ENCODE results near the gene ATP11B. TPM values are rescaled to one million over a fixed set of nuclear protein-coding genes. Genes with fewer than 3 reads are reported as not detected.

The ATP11B gene
- total RNA-seq, 1 donor from 2014 or later, result 46.2 TPM

DNA sequence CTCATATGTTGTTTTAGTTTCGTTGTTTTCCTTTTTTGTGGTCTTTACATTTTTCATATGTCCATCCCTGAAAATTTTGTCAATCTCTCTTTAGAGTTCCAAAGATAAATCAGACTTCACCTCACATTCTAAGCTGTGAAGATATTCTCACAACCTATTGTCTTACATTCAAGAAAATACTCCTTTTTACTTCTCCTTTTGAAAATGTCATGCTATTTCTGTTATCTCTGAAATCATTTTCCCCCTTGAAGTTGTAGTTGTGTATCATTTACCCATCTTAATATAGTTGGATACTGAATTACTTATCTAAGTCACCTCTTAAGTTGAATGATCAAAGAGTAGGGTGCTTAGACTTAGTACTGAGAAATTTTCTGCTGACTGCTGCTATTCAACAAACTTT lies 112.7 kb downstream of the ATP11B start:
- Mint-ChIP-seq H3K27me3 (ENCODE audit: low read depth) (no peaks in the 10 kb centered on the region), H3K9me3 (no peaks in the 10 kb centered on the region), H3K4me1 (peaks cover 4% of the 10 kb centered on the region), H3K4me3 (no peak overlapping the region), H3K36me3 (ENCODE audit: low read depth) (no peaks in the 10 kb centered on the region), H3K27ac (ENCODE audit: unreplicated experiment) (no peak overlapping the region)
- TF ChIP-seq, protein P1, sequence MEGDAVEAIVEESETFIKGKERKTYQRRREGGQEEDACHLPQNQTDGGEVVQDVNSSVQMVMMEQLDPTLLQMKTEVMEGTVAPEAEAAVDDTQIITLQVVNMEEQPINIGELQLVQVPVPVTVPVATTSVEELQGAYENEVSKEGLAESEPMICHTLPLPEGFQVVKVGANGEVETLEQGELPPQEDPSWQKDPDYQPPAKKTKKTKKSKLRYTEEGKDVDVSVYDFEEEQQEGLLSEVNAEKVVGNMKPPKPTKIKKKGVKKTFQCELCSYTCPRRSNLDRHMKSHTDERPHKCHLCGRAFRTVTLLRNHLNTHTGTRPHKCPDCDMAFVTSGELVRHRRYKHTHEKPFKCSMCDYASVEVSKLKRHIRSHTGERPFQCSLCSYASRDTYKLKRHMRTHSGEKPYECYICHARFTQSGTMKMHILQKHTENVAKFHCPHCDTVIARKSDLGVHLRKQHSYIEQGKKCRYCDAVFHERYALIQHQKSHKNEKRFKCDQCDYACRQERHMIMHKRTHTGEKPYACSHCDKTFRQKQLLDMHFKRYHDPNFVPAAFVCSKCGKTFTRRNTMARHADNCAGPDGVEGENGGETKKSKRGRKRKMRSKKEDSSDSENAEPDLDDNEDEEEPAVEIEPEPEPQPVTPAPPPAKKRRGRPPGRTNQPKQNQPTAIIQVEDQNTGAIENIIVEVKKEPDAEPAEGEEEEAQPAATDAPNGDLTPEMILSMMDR (conservative IDR thresholded peaks at IDR 0.05), result no peak
- DNase-seq (ENCODE audit: low read depth, low spot score), result no peak

DNA sequence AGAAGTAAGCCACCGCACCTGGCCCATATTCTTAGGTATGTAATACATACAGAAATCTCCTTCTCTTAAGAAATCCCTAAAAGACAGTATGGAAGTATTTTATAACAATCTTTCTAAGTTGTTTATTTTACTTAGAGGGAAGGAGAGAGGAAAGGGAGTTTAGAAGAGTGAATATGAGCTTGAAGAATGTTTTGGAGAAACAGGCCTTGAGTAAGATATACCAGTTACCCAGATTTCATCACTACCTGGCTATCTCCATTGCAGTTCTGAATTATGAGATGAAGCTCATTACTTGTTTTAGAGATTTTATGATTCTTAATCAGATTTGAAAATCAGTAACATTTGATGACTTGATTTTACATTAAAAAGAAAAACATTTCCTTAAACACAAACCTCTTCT lies 115.2 kb downstream of the ATP11B start:
- no peaks in the 10 kb centered on the region for H3K9me3 Mint-ChIP-seq
- TF ChIP-seq, protein P1 (conservative IDR thresholded peaks at IDR 0.05), result no peak
- H3K36me3 Mint-ChIP-seq (ENCODE audit: low read depth), result no peaks in the 10 kb centered on the region
- no peak overlapping the region for H3K27ac Mint-ChIP-seq (ENCODE audit: unreplicated experiment)
- no peaks in the 10 kb centered on the region for H3K27me3 Mint-ChIP-seq (ENCODE audit: low read depth)
- no peak overlapping the region for H3K4me3 Mint-ChIP-seq
- peaks cover 13% of the 10 kb centered on the region for H3K4me1 Mint-ChIP-seq
- DNase-seq (ENCODE audit: low read depth, low spot score), result no peak

DNA sequence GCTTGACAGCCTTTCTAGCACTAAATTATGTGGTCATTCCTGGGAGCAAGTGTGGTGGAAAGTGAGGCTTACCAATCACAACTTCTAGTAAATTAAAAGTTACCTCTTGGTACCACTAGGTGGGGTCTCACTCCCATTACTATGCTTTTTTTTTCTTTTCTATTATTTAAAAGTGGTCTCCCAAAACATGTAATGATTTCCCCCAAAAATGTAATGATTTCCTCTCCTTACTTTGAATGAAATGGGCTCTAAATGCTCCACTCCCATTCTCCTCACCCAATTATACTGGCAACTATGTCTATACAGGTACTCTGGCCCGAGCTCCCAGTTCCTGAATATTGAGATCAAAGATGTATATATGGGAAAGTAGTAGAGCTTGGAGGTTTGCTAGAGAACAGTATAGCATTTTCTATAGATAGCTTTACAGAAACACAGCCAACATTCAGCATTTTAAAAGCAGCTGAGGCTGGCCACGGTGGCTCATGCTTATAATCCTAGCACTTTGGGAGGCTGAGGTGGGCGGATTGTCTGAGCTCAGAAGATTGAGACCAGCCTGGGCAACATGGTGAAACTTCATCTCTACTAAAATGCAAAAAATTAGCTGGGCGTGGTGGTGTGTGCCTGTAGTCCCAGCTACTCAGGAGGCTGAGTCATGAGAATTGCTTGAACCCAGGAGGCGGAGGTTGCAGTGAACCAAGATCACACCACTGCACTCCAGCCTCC lies 116.2 kb downstream of the ATP11B start:
- H3K27ac Mint-ChIP-seq (ENCODE audit: unreplicated experiment), result no peak overlapping the region
- H3K27me3 Mint-ChIP-seq (ENCODE audit: low read depth), result no peaks in the 10 kb centered on the region
- H3K4me1 Mint-ChIP-seq, result peaks cover 13% of the 10 kb centered on the region
- no peak for DNase-seq (ENCODE audit: low read depth, low spot score)
- H3K36me3 Mint-ChIP-seq (ENCODE audit: low read depth), result no peaks in the 10 kb centered on the region
- TF ChIP-seq, protein P1 (conservative IDR thresholded peaks at IDR 0.05), result peak; percentile 74
- H3K9me3 Mint-ChIP-seq, result no peaks in the 10 kb centered on the region
- H3K4me3 Mint-ChIP-seq, result no peak overlapping the region

DNA sequence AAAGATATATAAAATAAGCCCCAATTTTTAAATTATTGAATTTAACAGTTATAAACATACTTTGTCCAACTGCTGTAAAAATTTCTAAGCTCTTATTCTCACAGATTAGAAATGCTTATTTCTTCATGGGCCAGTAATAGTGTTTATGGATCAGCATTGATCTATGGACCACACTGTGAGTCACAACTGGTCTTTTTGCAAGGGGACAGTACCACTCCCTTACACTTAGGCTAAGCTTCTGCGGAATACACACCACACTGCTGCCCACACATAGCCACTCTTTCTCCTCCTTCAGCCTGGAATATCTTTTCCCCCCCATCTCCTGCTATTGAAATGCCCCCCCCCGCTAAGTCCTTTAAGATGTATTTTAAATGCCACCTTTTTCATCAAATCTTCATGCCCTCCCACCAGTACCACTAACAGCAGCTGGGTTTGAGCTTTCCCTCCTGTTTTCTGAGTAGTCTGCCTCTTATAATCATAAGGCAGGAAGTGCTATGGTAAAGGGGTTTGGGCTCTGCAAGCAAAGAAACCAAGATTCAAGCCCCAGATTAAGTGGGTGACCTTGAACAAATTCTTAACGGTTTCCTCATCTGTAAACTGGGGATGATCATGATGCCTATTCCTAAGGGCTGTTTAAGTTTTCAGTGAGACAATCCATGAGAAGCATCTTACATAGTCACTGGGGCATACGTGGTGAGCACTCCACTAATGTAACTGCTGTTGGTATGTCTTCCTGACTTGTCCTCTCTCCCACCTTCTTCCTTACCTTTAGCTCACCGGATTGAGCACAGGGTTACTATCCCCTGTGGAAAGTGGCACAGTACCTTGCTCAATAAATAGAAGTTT lies 117.9 kb downstream of the ATP11B start:
- Mint-ChIP-seq H3K27ac (ENCODE audit: unreplicated experiment) (no peak overlapping the region), H3K4me1 (peaks cover 9% of the 10 kb centered on the region), H3K9me3 (no peaks in the 10 kb centered on the region), H3K4me3 (no peak overlapping the region), H3K27me3 (ENCODE audit: low read depth) (no peaks in the 10 kb centered on the region), H3K36me3 (ENCODE audit: low read depth) (no peaks in the 10 kb centered on the region)
- TF ChIP-seq, protein P1 (conservative IDR thresholded peaks at IDR 0.05), result no peak
- no peak for DNase-seq (ENCODE audit: low read depth, low spot score)

DNA sequence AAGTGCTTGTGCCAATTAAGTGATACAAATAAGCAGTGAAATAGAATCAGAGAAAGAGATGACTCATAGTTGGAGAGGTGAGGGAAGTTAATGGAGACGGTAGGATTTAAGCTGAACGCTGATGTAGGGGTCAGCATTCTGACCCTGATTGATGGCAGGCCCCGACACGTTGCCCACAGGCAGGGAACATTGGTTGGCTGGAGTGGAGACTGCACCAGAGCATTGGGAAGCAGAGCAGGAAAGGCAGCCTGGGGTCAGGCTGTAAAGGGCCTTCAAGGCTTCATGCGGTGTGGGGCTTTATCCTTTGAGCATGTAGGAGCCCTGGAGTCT lies 118.4 kb downstream of the ATP11B start:
- Mint-ChIP-seq H3K9me3 (no peaks in the 10 kb centered on the region), H3K27ac (ENCODE audit: unreplicated experiment) (no peak overlapping the region)

More for the DNA sequence above, 118.4 kb downstream of the ATP11B start:
- peaks cover 9% of the 10 kb centered on the region for H3K4me1 Mint-ChIP-seq
- H3K36me3 Mint-ChIP-seq (ENCODE audit: low read depth), result no peaks in the 10 kb centered on the region
- TF ChIP-seq, protein P1 (conservative IDR thresholded peaks at IDR 0.05), result no peak
- no peak for DNase-seq (ENCODE audit: low read depth, low spot score)
- no peak overlapping the region for H3K4me3 Mint-ChIP-seq
- H3K27me3 Mint-ChIP-seq (ENCODE audit: low read depth), result no peaks in the 10 kb centered on the region

Measured in neural crest cell (in vitro differentiated cells).